Measurements from ENCODE around the gene RAB17. TPM values are rescaled to one million over a fixed set of nuclear protein-coding genes. Genes with fewer than 3 reads are reported as not detected.

Gene RAB17
- total and polyA plus RNA-seq, 2 donors: 1.7 to 2.1 TPM

DNA sequence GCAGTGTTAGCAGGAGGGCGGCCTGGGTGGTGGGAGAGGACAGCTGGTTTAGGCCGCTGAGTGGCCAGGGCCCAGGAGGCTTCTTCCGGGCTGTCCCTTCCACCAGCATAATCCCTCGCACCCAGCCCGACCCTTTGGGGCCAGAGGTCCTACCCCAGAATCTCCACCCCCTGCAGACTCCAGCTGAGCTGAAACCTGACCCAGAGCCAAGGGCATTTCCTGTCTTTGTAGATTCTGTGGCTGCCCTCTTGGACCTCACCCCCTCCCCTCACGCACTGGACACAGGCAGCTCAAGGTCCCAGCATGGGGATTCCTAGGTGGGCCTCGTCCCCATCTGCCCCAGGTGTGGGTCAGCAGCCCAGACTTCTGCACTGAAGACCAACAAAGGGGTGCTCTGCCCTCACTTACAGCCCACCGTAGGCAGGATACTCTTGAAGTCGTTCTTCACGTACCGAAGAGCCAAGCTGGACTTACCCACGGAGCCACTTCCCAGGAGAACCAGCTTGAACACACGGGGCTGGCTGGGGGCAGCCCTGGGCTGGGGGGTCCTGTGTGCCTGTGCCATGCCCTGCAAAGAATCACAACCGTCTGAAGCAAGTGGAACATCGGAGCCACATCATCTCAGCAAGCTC, 4.8 kb downstream of the RAB17 start:
- no peak overlapping the region for H3K4me3 ChIP-seq (ENCODE audit: low read depth, low read length)
- H3K4me1 ChIP-seq (ENCODE audit: insufficient read depth): no peaks in the 10 kb centered on the region
- no peaks in the 10 kb centered on the region for H3K36me3 ChIP-seq (ENCODE audit: insufficient read depth)
- no peak overlapping the region for H3K27ac ChIP-seq (ENCODE audit: low read depth)
- 89% methylated on average over 15 of the region's 15 CpGs for WGBS
- DNase-seq (ENCODE audit: extremely low spot score): no peak

- WGBS: 86% methylated on average over 19 of the region's 19 CpGs
- no peaks in the 10 kb centered on the region for H3K36me3 ChIP-seq (ENCODE audit: insufficient read depth)
- no peak for DNase-seq (ENCODE audit: extremely low spot score)
- no peaks in the 10 kb centered on the region for H3K4me1 ChIP-seq (ENCODE audit: insufficient read depth)
- H3K27ac ChIP-seq (ENCODE audit: low read depth): no peak overlapping the region
- no peak overlapping the region for H3K4me3 ChIP-seq (ENCODE audit: low read depth, low read length)
These were observed 6.9 kb downstream of the RAB17 start for GRCh38 chr2:237583385-237584295.

GRCh38 chr2:237581751-237582746, 8.5 kb downstream of the RAB17 start:
- Histone ChIP-seq H3K36me3 (ENCODE audit: insufficient read depth) (no peaks in the 10 kb centered on the region), H3K4me1 (ENCODE audit: insufficient read depth) (no peaks in the 10 kb centered on the region), H3K27ac (ENCODE audit: low read depth) (no peak overlapping the region), H3K4me3 (ENCODE audit: low read depth, low read length) (no peak overlapping the region)
- DNase-seq (ENCODE audit: extremely low spot score): peak; percentile 41
- 25% methylated on average over 25 of the region's 25 CpGs for WGBS

- Histone ChIP-seq H3K4me3 (ENCODE audit: low read depth, low read length) (no peak overlapping the region), H3K27ac (ENCODE audit: low read depth) (no peak overlapping the region), H3K4me1 (ENCODE audit: insufficient read depth) (no peaks in the 10 kb centered on the region), H3K36me3 (ENCODE audit: insufficient read depth) (no peaks in the 10 kb centered on the region)
- DNase-seq (ENCODE audit: extremely low spot score): no peak
- 90% methylated on average over 6 of the region's 6 CpGs for WGBS
These were observed 9.2 kb downstream of the RAB17 start for GRCh38 chr2:237581326-237581725.

DNA sequence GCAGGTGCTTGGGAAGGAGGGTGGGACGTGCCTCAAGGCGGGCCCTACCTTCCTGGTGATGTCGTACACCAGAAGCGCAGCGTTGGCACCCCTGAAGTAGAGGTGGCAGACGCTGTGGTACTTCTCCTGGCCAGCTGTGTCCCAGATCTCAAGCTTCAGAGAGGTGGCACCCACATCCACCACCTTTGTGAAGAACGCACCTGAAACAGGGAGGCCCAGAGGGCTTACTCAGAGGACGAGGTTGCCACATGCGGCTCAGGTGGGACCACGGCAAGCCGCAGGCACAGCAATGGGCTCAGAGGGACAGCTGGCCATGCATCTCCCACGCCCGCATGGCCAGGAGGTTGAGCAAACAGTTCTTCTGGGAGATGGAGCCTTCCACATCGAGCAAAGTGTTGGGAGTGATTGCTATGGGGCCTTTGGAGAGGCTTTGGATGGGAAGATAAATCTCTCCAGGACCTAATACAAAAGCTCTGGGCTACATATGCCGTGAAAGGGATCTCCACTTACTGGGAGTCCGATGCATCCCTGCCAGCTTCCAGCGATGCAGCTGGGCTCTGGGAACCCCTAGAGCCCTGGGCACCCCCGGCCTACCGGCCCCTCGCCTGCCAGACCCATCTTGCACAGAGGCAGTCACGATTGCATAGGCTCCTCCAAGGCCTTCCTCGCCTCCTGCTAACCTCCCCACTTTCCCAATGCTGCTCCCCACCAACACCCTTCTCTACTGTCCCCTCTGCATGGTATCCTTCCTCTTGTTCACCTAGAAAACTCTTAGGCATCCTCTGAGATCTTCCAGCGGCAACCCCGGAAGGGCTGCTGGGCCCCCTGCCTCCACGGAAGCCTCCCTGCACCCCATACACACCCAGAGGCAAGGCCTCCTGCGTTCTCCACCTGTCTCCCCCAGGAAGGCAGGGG, 12.3 kb downstream of the RAB17 start:
- H3K27ac ChIP-seq (ENCODE audit: low read depth): no peak overlapping the region

GRCh38 chr2:237577458-237577857, 13.1 kb downstream of the RAB17 start:
- WGBS: 94% methylated on average over 10 of the region's 10 CpGs
- Histone ChIP-seq H3K4me3 (ENCODE audit: low read depth, low read length) (no peak overlapping the region), H3K4me1 (ENCODE audit: insufficient read depth) (no peaks in the 10 kb centered on the region), H3K36me3 (ENCODE audit: insufficient read depth) (no peaks in the 10 kb centered on the region), H3K27ac (ENCODE audit: low read depth) (no peak overlapping the region)
- DNase-seq (ENCODE audit: extremely low spot score): no peak

More for the DNA sequence above, 12.3 kb downstream of the RAB17 start:
- H3K36me3 ChIP-seq (ENCODE audit: insufficient read depth): no peaks in the 10 kb centered on the region
- no peak overlapping the region for H3K4me3 ChIP-seq (ENCODE audit: low read depth, low read length)
- DNase-seq (ENCODE audit: extremely low spot score): no peak
- WGBS: 94% methylated on average over 26 of the region's 26 CpGs
- no peaks in the 10 kb centered on the region for H3K4me1 ChIP-seq (ENCODE audit: insufficient read depth)

DNA sequence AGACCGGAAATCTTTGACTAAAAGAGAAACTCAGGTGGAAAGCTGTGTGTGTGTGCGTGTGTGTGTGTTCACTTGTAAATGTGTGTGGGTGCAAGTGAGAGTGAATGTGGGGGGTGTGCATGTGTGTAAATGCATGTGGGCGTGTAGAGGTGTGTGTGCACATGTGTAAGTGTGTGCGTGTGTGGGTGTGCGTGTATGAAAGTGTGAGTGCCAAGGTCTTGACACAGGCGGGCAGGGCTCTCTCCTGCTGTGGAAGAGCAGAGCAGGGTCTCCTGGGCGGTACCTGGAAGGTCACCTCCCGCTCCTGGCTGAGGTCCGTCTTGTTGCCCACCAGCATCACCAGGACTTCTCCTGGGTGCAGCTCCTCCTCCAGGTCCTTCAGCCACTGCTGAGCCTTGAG, 13.6 kb downstream of the RAB17 start:
- Histone ChIP-seq H3K27ac (ENCODE audit: low read depth) (no peak overlapping the region), H3K4me3 (ENCODE audit: low read depth, low read length) (no peak overlapping the region), H3K4me1 (ENCODE audit: insufficient read depth) (no peaks in the 10 kb centered on the region), H3K36me3 (ENCODE audit: insufficient read depth) (no peaks in the 10 kb centered on the region)
- WGBS: 89% methylated on average over 9 of the region's 9 CpGs
- DNase-seq (ENCODE audit: extremely low spot score): no peak

- no peak overlapping the region for H3K27ac ChIP-seq (ENCODE audit: low read depth)
- no peak overlapping the region for H3K4me3 ChIP-seq (ENCODE audit: low read depth, low read length)
- no peak for DNase-seq (ENCODE audit: extremely low spot score)
- no peaks in the 10 kb centered on the region for H3K36me3 ChIP-seq (ENCODE audit: insufficient read depth)
- WGBS: 90% methylated on average over 27 of the region's 27 CpGs
- H3K4me1 ChIP-seq (ENCODE audit: insufficient read depth): no peaks in the 10 kb centered on the region
These were observed 14.4 kb downstream of the RAB17 start for GRCh38 chr2:237575869-237576862.

GRCh38 chr2:237574894-237575868, 15.4 kb downstream of the RAB17 start:
- Histone ChIP-seq H3K27ac (ENCODE audit: low read depth) (no peak overlapping the region), H3K4me1 (ENCODE audit: insufficient read depth) (no peaks in the 10 kb centered on the region), H3K36me3 (ENCODE audit: insufficient read depth) (no peaks in the 10 kb centered on the region), H3K4me3 (ENCODE audit: low read depth, low read length) (no peak overlapping the region)
- WGBS: 63% methylated on average over 25 of the region's 25 CpGs
- DNase-seq (ENCODE audit: extremely low spot score): no peak

DNA sequence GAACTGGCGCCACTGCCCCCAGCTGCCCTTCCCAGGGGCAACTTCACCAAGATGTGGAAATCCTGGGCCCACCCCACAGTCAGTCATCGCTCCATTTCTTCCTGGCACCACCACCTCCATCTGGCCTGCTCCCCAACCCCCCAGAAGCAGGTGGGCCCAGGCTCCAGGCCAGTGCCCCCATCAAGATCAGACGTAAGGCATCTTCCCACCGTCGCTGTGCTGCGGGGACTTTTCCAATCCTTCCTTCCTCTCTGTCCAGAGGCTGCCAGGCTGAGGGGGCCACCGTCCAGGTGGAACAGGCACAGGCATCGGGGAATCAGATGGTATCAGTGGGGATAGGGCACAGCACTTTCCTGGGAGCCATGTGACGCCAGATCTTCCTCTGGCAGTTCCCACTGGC, 16.1 kb downstream of the RAB17 start:
- Histone ChIP-seq H3K4me3 (ENCODE audit: low read depth, low read length) (no peak overlapping the region), H3K27ac (ENCODE audit: low read depth) (no peak overlapping the region), H3K36me3 (ENCODE audit: insufficient read depth) (no peaks in the 10 kb centered on the region), H3K4me1 (ENCODE audit: insufficient read depth) (no peaks in the 10 kb centered on the region)
- no peak for DNase-seq (ENCODE audit: extremely low spot score)
- 93% methylated on average over 9 of the region's 9 CpGs for WGBS
